ENCODE results near the gene TMEM141. TPM values are rescaled to one million over a fixed set of nuclear protein-coding genes. Genes with fewer than 3 reads are reported as not detected.

Gene TMEM141
- 10 to 100 TPM; 69.6 to 89.4 (median 73.2) TPM for polyA plus RNA-seq (ENCODE audit: insufficient read length in 4 of 4)

DNA sequence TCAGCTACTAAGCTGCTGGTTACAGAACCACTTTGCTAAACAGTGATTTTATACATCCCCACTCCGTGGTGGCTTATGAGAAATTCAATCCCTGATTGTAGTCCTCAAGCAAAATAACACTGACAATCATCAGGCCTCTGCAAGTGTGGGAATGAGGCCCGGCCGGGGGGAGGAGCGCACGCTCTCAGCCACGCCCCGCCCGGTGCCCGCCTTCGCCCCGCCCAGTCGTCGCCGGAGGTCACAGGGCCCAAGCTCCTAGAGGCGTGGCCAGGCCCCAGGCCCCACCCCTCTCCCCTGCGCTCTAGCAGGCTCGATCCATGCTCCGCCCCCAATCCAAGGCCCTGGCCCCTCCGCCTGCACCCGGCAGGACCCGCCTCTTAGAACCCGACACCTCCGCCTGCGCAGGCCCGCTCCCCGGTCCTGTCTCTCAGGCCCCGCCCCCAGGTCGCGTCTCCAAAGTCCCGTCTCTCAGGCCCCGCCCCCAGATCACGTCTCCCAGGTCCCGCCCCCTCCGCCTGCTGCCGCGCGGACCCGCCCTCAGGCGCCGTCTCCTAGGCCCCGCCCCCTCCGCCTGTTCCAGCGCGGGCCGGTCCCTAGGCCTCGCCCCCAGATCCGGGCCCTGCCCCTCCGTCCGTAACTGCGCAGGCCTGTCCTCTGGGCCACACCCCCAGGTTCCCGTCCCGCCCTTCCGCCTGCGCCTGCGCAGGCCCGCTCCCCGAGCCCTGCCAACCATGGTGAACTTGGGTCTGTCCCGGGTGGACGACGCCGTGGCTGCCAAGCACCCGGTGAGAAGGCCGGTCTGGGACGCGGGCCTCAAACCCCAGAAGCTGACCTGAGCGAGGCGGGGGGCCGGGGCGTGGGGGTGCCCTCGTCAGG is at the start of gene TMEM141:
TMEM141 (plus strand) TSS at position 705 of the 876 bp plus-strand sequence; CDS start at position 732, 27 bp downstream.
- DNase-seq (ENCODE audit: low read depth in 4 of 4, low spot score in 3 of 4), result peak; percentile 97 to 98 (median 98)

DNA sequence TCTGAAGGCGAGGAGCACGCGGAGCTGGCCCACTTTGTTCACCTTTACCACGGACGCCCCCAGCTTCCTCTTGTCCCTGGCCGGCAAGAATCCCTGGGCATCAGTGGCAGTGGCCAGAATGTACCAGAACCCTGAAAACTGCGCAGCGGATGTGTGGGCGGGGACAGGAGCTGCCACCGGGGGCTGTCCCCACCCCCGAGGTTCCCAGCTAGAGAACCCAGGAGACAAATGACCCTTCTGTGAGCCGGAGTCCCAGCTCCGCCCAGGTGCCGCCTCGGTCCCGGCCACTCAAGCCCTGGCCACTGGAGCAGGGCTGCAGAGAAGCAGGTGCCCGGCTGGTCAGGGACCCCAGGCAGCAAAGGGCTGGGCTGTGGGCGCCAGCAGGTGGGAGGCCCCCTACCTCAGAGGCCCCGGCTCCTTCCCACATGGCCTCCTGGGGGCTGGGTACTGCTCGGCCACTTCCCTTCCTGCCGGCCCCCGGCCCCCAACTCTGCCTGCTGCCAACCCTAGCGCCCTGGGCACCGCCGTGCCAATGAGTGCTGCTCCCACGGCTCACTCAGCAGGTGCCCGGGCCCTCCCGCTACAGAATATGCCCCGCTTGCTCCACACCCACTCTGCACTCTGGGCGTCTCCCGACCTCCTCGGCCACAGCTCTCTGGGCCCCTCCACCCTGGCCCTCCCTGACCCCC is 49.1 kb upstream of the TMEM141 start:
- DNase-seq (ENCODE audit: low read depth in 4 of 4, low spot score in 3 of 4), result no peak

DNA sequence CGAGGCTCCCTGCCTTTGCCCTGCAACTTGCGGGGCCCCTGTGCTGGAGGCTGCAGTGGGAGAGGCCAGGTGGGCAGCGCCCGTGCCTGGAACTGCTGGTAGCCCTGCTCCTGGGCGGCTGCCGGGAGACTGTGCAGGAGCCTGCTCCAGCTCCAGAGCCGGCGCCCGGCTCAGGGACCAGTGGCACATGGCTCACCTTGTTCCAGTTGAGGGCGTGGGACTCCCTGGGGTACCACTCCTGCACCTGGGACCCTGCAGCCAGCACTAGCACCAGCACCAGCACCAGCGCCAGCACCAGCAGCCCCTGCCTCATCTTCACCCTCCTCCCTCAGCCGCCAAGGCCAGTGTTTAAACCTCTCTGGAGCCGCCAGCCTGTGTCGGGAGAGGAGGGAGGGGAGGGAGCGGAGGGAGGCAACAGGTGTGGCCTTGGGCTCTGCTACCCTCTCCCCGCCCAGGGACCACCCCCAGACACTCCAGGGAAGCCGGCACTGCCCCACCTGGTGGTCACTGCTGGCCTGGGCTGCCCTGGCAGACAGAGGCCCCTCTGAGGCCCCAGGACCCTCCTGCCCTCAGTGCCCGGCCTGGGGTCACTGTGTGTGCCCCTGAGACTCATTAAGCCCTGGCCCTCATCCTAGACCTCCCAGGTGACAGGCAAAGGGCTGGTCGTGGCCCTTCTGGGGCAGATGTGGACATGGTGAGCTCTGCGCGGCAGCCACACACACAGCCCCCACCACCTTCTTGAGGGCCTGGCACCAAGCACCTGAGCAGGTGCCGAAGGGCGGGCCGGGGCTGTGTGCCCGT is 48.4 kb upstream of the TMEM141 start, which contains the start of gene LCN10:
LCN10 (minus strand) TSS at position 350 of the 801 bp plus-strand sequence; CDS start at position 313, 37 bp downstream.
- peak in 1 of 4 donors; percentile 68 for DNase-seq (ENCODE audit: low read depth in 4 of 4, low spot score in 3 of 4)

DNA sequence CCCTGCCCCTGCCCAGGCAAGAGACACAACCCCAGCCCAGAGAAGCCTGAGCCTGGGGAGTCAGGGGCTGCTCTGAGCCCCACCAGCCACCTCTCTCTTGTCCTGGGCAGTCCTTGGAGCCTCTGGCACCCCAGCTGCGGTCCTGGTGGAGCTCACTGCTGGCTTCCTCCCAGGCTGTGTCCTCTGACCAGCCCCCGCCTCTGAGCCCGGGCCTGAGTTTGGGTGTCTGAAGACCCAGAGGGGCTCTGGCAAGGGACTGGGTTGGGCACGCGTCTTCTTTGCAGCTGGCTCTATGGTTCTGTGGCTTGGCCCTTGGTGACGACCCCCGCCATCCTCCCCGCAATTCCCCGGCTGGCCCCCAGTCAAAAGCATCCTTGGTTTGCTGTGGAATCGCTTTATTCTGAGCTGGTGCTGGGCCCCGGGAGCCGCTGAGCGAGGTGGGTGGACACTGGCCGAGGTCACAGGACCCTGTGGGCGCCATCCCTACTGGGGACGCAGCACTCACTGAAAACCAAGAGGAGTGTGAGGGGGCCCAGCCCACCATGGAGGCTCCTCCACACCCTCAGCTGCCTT is 47.4 kb upstream of the TMEM141 start:
- DNase-seq (ENCODE audit: low read depth in 4 of 4, low spot score in 3 of 4), result no peak

DNA sequence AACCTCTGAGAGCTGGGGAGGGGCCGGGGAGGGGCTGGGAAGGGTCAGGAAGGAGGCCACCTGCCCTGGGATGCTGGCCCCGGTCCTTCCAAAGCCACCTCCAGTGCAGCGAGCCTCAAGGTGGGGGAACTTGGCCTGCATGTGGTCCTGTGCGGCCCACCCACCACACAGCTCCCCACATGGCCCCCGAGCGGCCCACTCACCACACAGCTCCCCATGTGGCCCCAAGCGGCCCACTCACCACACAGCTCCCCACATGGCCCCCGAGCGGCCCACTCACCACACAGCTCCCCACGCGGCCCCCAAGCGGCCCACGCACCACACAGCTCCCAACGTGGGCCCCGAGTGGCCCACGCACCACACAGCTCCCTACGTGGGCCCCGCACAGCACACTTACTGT is 46.4 kb upstream of the TMEM141 start:
- DNase-seq (ENCODE audit: low read depth in 4 of 4, low spot score in 3 of 4), result no peak

DNA sequence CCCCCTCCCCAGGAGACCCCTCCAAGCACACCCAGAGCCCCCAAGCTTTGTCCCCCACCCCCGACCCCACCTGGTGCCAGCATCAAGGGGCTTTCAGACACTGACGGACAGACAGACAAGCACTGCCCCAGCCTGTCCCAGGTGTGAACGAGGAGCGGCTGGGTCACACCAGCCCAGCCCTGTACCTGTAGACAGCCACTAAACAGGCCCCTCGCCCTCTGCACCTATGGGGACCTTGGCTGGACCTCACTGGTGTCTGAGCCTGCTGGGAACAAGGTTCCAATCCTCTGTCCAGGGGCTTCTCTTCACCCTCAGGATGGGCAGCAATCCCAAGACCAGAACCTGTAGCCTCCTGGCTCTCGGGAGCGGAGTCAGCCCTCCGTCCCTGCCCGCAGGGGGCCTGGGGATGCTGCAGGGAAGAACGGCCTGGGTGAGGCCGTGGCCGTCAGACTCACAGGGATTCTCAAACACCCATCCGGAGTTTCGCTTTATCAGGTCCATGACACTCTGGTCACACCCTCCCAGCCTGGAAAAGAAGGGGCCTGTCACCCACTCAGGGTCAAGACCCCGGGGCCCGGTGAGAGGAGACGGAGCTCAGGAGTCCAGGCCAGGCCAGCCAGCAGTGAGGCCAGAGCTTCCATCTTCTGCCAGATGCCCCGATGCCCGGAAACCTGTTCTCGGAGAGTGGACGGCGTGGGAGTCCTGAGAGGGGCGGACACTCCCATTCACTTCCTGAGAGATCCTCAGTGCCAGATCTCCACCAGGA is 45.6 kb upstream of the TMEM141 start:
- DNase-seq (ENCODE audit: low read depth in 4 of 4, low spot score in 3 of 4), result no peak

DNA sequence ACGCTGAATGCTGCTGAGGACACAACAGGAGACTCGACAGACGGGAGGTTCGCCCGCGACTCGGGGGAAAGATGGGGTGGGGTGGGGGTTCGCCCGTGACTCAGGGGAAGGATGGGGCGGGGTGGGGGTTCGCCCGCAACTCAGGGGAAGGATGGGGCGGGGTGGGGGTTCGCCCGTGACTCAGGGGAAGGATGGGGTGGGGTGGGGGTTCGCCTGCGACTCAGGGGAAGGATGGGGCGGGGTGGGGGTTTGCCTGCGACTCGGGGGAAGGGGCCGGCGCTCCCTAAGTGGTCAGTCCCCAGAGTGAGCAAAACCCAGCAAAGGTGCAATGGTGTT is 45.0 kb upstream of the TMEM141 start:
- DNase-seq (ENCODE audit: low read depth in 4 of 4, low spot score in 3 of 4), result no peak

DNA sequence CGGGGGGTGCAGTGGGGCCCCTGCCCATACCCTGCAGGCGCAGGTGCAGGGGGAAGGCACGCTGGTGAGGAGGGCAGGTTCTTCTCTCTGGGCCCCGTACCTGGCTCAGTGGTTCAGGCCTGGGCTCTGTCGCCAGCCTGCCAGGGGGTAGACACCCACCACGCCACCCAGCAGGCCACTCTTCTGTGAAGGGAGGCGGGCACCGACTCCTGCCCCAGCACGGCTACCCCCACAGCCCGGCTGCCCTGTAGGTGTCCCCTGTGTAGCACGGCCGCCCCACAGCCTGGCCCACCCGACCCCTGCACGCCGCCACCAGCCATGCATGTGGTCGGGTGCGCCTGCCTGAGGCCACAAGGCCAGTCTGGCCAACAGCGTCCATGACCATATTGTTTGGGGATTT is 44.5 kb upstream of the TMEM141 start:
- no peak for DNase-seq (ENCODE audit: low read depth in 4 of 4, low spot score in 3 of 4)

DNA sequence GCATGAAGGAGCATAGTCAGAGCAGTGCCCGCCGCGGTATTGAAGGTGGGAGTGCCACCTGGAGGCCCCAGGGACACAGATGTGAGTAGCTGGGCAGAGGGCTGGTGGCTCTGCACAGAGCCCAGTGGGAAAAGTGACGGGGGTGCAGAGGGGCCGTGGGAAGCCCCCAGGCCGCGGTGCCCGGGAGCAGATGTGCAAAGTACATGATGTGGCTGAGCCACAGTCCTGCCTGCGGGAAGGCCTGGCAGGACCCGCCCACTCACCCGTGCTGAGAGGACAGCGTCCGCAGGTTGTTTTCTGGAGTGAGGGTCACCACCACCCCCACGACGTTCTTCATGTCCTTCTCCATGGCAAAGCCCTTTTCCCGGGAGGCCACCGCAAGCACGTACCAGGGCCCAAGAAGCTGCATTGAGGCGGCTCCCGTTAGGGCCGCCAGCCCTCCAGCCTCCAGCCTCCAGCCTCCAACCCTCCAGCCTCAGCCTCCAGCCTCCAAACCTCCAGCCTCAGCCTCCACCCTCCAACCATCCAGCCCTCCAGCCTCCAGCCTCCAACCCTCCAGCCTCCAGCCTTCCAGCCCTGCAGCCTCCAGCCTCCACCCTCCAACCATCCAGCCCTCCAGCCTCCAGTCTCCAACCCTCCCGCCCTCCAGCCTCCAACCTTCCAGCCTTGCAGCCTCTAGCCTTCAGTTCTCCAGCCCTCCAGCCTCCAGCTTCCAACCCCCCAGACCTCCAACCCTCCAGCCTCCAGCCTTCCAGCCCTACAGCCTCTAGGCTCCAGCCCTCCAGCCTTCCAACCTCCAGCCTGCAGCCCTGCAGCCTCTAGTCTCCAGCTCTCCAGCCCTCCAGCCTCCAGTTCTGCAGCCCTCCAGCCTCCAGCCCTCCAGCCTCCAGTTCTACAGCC is 43.7 kb upstream of the TMEM141 start:
- DNase-seq (ENCODE audit: low read depth in 4 of 4, low spot score in 3 of 4), result no peak

DNA sequence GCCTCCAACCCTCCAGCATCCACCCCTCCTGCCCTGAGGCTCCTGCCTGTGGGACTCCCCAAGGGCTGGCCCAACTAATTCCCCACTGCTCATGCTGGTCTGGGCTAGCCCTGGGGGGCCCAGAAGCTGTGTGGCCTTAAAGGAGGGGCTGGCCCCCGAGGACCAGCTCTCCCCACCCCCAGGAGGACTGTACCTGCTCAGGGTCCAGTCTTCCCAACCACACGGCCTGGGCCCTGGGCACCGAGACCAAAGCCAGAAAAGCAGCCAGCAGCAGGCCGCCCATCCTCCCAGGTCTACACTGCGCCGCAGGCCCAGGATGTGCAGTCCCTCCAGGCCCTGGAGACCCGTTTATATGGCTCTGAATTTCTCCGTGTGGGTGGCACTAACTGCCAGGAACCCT is 42.9 kb upstream of the TMEM141 start, which contains the start of gene LCN6:
LCN6 (minus strand) TSS at position 325 of the 400 bp plus-strand sequence; CDS start at position 283, 42 bp downstream.
- DNase-seq (ENCODE audit: low read depth in 4 of 4, low spot score in 3 of 4), result no peak

DNA sequence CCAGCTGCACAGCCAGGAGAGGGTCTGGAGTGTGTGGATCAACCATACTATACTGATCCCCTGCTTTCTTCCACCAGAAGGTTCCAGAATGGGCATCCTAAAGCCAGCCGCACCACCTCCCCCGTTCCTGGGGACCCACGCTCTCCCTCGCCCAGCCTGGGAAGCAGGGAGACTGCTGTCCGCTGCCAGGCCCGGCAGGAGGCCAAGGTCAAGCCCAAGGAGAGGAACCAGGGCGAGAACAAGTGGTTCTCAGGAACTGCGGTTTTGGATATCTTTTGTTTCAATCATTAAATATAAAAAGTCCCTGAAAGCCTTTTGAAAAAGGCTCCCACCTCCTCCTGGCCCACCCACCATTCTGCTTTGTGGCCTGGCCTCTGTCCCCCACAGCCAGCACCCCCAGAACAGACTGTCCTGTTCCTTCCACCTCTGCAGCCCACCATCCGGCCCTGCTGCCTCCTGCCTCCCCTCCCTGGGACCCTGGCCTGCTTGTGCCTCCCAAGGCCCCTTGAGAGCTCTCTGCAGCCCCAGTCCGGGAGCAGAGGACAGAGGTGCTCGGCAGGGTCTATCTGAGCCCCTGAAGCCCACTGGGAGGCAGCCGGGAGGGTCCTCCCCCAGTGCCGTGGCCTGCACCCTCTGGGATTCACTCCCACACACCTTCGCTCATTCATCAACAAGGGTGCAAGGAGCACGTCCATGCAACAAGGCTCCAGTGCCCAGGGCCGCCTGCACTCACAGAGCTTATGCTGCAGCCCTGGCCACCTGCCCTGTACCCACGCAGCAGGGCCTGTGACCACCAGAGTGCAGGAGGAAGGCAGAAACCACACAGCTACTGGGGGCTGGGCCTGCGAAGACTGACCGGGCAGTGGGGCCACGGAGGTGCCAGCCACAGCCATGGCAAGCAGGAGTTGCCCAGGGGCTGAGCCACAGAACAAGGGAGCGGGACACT is 42.2 kb upstream of the TMEM141 start:
- DNase-seq (ENCODE audit: low read depth in 4 of 4, low spot score in 3 of 4), result no peak

DNA sequence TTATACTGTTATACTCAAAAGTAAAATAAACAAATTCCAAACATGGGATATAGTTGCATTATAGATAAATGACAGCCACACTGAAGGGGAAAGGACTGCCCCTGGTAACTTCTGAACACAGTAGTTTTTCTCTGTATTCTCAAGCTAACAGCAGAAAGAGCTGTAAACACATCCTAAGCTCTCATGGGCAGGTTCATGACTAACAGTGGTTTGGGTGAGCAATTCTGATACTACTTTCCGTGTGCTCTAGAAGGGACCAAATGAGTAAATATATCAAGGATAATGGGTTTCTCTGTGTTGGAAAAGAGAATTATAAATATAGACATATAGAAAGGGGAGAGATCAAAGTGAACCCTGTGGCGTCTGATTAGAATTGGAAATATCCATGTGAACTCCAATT is 40.6 kb upstream of the TMEM141 start:
- DNase-seq (ENCODE audit: low read depth in 4 of 4, low spot score in 3 of 4), result no peak

DNA sequence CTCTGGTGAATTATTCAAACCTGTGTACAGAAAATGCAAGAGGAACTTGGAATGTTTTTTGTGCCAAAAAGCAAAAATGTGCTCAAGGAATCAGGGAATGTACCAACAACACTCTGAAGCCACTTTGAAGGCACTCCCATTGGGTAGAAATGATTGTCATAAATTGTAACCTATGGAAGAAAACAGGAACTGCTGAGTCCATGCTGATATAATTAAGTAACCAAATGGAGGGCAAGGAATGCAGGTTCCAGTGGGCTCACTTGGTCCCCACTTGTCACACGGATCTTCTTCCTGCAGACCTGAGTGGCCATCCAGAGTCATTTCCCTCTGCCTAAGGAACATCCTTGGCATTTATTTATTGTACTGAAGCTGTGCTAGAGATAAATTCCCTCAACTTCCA is 39.9 kb upstream of the TMEM141 start:
- no peak for DNase-seq (ENCODE audit: low read depth in 4 of 4, low spot score in 3 of 4)

DNA sequence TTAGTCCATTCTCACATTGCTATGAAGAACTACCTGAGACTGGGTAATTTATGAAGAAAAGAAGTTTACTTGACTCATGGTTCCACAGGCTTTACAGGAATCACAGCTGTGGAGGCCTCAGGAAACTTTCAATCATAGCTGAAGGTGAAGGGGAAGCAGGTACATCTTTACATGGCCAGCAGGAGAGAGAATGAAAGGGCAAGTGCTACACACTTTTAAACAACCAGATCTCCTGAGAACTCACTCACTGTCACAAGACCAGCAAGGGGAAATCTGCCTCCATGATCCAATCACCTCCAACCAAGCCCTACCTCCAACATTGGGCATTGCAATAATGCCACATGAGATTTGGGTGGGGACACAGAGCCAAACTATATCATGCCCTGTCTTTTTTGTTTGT is 39.3 kb upstream of the TMEM141 start:
- no peak for DNase-seq (ENCODE audit: low read depth in 4 of 4, low spot score in 3 of 4)

DNA sequence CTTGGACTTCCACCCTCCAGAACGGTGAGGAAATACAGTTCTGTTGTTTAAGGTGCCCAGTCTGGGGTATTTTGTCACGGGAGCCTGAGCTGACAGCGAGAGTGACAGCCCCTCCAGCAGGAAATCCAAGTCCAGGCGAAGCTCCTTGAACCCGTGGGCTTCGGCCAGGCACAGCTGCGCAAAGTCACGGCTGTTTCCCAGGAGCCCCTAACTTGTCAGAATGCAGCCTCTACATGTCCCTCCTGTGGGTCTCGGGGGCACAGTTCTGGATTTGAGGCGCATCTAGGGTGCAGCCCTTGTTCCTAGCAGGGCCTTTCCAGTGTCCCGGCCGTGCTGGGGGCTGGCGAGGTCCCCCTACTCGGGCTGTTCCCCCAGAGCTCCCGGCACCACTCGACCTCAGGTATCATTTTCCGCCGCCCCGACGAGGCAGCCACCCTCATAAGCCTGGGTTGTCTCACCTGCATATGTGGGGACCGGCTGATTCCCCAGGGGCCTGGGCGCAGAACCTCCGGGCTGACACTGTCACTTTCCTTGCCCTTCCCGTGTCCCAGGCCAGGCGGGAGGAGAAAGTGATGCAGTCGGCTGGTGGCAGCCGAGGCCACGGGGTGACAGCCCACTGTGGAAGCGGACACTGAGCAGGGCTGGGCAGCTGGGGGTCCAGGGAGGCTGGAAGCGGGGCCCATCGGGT is 37.6 kb upstream of the TMEM141 start:
- DNase-seq (ENCODE audit: low read depth in 4 of 4, low spot score in 3 of 4), result no peak

DNA sequence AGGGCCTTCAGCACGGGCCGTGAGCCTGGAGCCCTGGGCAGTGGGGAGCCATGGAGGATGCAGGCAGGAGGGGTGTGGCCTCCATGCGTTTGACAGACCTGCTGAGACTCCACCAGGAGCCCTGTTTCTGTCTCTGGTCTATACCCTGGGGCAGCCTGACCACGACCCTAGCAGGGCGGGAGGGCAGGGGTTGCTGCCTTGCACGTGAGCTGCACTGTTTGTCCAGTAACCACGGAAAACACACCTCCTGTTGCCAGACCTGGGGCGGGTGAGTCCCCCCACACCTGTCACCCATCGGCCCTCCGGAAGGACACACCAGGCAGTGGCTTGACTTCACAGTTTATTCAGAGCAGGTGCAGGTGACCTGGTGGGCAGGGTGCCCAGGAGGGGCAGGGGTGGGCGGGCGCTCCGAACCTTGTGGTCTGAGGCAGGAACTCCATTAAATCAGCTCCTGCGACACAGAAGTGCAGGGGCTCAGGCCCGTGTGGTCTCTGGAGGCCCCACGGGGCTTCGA is 37.0 kb upstream of the TMEM141 start:
- DNase-seq (ENCODE audit: low read depth in 4 of 4, low spot score in 3 of 4), result no peak

All from right renal pelvis (tissue), 4 donors.